Suppressor macrophage (primary cell): ENCODE data around the gene PEPD.
"Not testable (repeated sequence)": the region's sequence is repeated elsewhere in the genome, so short reads cannot be mapped to it uniquely, and the experiment has no call there.

Experiments used
- DNase-seq, 4 experiments: peaks; one replicate each; pipeline ENCODE4 v3.0.0-alpha.2; 2020 to 2022

PEPD gene

GRCh38 chr19:33497131-33497777, 24.3 kb downstream of the PEPD start:
- DNase-seq: no peak

GRCh38 chr19:33496038-33496895, 25.3 kb downstream of the PEPD start:
- no peak for DNase-seq

GRCh38 chr19:33493401-33494275, 28.0 kb downstream of the PEPD start:
- DNase-seq: no peak

GRCh38 chr19:33492951-33493350, 28.6 kb downstream of the PEPD start:
- no peak for DNase-seq

GRCh38 chr19:33492090-33492489, 29.5 kb downstream of the PEPD start:
- no peak for DNase-seq

- not testable (repeated sequence) for DNase-seq
These were observed 31.0 kb downstream of the PEPD start for GRCh38 chr19:33490596-33490995.

- DNase-seq: no peak
These were observed 31.5 kb downstream of the PEPD start for GRCh38 chr19:33490041-33490451.

GRCh38 chr19:33488826-33489225, 32.8 kb downstream of the PEPD start:
- no peak for DNase-seq

GRCh38 chr19:33487901-33488800, 33.4 kb downstream of the PEPD start:
- no peak for DNase-seq

- DNase-seq: no peak
These were observed 34.4 kb downstream of the PEPD start for GRCh38 chr19:33486936-33487811.

- DNase-seq: no peak
These were observed 35.2 kb downstream of the PEPD start for GRCh38 chr19:33486407-33486806.

GRCh38 chr19:33484226-33484774, 37.3 kb downstream of the PEPD start:
- DNase-seq: no peak

GRCh38 chr19:33482476-33482875, 39.1 kb downstream of the PEPD start:
- DNase-seq: no peak

GRCh38 chr19:33481863-33482262, 39.7 kb downstream of the PEPD start:
- DNase-seq: no peak

- DNase-seq: not testable (repeated sequence)
These were observed 42.0 kb downstream of the PEPD start for GRCh38 chr19:33479570-33479969.

- no peak for DNase-seq
These were observed 43.8 kb downstream of the PEPD start for GRCh38 chr19:33477781-33478180.

- no peak for DNase-seq
These were observed 45.4 kb downstream of the PEPD start for GRCh38 chr19:33476151-33476707.

GRCh38 chr19:33473653-33474305, 47.8 kb downstream of the PEPD start:
- peak in 1 of 4 experiments; percentile 7 for DNase-seq
